Measurements from ENCODE around the gene AK6.
"Not testable (repeated sequence)": the region's sequence is repeated elsewhere in the genome, so short reads cannot be mapped to it uniquely, and the experiment has no call there.

The AK6 gene

DNA sequence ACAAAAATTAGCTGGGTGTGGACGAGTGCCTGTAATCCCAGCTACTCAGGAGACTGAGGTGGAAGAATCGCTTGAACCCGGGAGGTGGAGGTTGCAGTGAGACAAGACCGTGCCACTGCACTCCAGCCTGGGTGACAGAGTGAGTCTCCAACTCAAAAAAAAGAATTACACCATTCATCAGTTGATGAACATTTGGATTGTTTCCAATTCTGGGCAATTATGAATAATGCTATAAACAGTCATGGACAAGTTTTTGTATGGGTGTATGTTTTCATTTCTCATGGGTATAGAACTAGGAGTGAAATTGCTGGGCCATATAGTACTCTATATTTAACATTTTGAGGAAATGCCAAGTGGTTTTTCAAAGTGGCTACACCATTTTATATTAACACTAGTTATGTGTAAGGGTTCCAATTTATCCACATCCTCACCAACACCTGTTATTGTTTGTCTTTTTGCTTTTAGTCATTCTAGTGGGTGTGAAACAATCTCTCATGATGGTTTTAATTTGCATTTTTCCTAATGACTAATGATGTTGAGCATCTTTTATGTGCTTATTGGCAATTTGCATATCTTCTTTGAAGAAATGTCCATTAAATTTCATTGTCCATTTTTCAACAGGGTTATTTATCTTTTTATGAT is 27.7 kb downstream of the AK6 start:
- TF ChIP-seq, protein P1, sequence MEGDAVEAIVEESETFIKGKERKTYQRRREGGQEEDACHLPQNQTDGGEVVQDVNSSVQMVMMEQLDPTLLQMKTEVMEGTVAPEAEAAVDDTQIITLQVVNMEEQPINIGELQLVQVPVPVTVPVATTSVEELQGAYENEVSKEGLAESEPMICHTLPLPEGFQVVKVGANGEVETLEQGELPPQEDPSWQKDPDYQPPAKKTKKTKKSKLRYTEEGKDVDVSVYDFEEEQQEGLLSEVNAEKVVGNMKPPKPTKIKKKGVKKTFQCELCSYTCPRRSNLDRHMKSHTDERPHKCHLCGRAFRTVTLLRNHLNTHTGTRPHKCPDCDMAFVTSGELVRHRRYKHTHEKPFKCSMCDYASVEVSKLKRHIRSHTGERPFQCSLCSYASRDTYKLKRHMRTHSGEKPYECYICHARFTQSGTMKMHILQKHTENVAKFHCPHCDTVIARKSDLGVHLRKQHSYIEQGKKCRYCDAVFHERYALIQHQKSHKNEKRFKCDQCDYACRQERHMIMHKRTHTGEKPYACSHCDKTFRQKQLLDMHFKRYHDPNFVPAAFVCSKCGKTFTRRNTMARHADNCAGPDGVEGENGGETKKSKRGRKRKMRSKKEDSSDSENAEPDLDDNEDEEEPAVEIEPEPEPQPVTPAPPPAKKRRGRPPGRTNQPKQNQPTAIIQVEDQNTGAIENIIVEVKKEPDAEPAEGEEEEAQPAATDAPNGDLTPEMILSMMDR (IDR thresholded peaks at IDR 0.05; ENCODE audit: poor library complexity, severe bottlenecking): no peak
- H3K27ac ChIP-seq (ENCODE audit: poor library complexity, severe bottlenecking): no peak overlapping the region

DNA sequence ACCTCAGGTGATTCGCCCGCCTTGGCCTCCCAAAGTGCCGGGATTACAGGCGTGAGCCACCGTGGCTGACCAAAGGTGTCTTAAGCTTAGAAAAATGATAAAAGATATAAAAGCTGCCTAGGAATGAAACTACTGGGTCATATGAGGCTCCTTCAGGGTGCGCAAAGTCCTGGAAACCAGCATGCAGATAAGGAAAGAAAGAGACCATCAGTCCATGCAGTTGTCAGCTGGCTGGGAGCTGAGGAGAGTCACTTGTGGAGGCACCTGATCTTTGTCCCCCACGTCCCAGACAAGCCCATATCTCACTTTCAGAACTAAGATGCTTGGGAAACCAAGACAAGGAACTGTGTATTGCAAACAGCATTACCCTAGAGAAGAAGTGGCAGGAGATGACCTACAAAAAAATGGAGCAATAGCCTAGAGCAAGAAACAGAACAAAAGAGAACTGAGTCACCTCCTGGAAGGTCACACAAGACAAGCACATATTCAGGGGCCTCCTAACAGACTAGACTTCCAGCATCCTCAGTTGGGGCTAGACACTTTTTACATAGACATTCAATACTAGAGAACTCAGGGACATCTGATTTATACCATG is 33.9 kb downstream of the AK6 start:
- Histone ChIP-seq H3K27ac (ENCODE audit: poor library complexity, severe bottlenecking) (no peak overlapping the region), H3K36me3 (ENCODE audit: low read depth) (no peaks in the 10 kb centered on the region), H3K4me1 (ENCODE audit: insufficient read depth, poor library complexity, severe bottlenecking) (peaks cover 7% of the 10 kb centered on the region), H3K27me3 (ENCODE audit: insufficient read depth, poor library complexity, severe bottlenecking) (no peaks in the 10 kb centered on the region), H3K4me3 (ENCODE audit: severe bottlenecking) (no peak overlapping the region), H3K9me3 (ENCODE audit: severe bottlenecking) (no peaks in the 10 kb centered on the region)
- TF ChIP-seq, protein P1 (IDR thresholded peaks at IDR 0.05; ENCODE audit: poor library complexity, severe bottlenecking): no peak
- no peak for ATAC-seq (ENCODE audit: low read depth)
- no peak for DNase-seq (ENCODE audit: low spot score)

More for the DNA sequence above, 27.7 kb downstream of the AK6 start:
- Histone ChIP-seq H3K27me3 (ENCODE audit: insufficient read depth, poor library complexity, severe bottlenecking) (no peaks in the 10 kb centered on the region), H3K4me3 (ENCODE audit: severe bottlenecking) (no peak overlapping the region), H3K4me1 (ENCODE audit: insufficient read depth, poor library complexity, severe bottlenecking) (no peaks in the 10 kb centered on the region), H3K9me3 (ENCODE audit: severe bottlenecking) (no peaks in the 10 kb centered on the region), H3K36me3 (ENCODE audit: low read depth) (no peaks in the 10 kb centered on the region)
- ATAC-seq (ENCODE audit: low read depth) (peak; percentile 41; the same call in 2 of the 3 replicates), DNase-seq (ENCODE audit: low spot score) (no peak)

DNA sequence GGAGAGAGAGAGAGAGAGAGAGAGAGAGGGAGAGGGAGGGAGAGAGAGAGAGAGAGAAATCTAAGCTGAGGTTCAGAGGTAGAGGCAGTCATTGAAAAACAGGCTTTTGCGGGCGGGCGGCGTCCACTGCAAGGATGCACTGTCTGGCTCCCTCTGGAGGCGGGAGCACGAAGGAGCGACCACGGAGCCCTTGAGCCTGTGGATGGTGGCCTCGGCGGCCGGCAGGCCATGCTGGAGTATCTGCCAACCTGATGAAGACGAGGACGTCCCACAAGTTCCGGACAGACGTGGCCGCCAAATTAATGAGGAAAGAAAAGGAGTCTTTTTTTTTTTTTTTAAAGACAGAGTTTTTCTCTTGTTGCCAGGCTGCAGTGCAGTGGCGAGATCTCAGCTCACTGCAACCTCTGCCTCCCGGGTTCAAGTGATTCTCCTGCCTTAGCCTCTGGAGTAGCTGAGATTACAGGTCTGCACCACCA is 34.5 kb downstream of the AK6 start:
- peak; percentile 80 for DNase-seq (ENCODE audit: low spot score)
- TF ChIP-seq, protein P1 (IDR thresholded peaks at IDR 0.05; ENCODE audit: poor library complexity, severe bottlenecking): peak; percentile 94
- no peak overlapping the region for H3K27ac ChIP-seq (ENCODE audit: poor library complexity, severe bottlenecking)
- no peak overlapping the region for H3K4me3 ChIP-seq (ENCODE audit: severe bottlenecking)
- H3K9me3 ChIP-seq (ENCODE audit: severe bottlenecking): no peaks in the 10 kb centered on the region
- no peaks in the 10 kb centered on the region for H3K36me3 ChIP-seq (ENCODE audit: low read depth)
- H3K27me3 ChIP-seq (ENCODE audit: insufficient read depth, poor library complexity, severe bottlenecking): no peaks in the 10 kb centered on the region
- ATAC-seq (ENCODE audit: low read depth): peak; percentile 71
- H3K4me1 ChIP-seq (ENCODE audit: insufficient read depth, poor library complexity, severe bottlenecking): peaks cover 7% of the 10 kb centered on the region

DNA sequence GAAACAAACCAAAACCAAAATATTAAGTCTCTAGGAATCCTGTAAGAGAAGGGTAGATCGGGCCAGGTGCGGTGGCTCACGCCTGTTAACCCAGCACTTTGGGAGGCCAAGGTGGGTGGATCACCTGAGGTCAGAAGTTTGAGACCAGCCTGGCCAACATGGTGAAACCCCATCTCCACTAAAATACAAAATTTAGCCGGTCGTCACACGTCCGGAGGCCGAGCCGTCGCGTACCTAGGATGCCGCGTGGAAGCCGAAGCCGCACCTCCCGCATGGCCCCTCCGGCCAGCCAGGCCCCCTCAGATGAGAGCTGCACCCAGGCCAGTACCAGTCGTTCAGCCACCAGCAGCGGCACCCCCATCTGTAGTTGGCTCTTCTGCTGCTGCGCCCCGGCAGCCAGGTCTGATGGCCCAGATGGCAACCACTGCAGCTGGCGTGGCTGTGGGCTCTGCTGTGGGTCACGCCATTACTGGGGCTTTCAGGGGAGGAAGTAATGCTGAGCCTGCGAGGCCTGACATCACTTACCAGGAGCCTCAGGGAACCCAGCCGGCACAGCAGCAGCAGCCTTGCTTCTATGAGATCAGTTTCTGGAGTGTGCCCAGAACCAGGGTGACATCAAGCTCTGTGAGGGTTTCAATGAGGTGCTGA is 35.5 kb downstream of the AK6 start:
- H3K4me1 ChIP-seq (ENCODE audit: insufficient read depth, poor library complexity, severe bottlenecking); ATAC-seq (ENCODE audit: low read depth); DNase-seq (ENCODE audit: low spot score); H3K4me3 ChIP-seq (ENCODE audit: severe bottlenecking); H3K9me3 ChIP-seq (ENCODE audit: severe bottlenecking); H3K36me3 ChIP-seq (ENCODE audit: low read depth); H3K27me3 ChIP-seq (ENCODE audit: insufficient read depth, poor library complexity, severe bottlenecking); H3K27ac ChIP-seq (ENCODE audit: poor library complexity, severe bottlenecking): not testable (repeated sequence)

GRCh38 chr5:69331528-69332445 is 37.5 kb downstream of the AK6 start:
- Histone ChIP-seq H3K9me3 (ENCODE audit: severe bottlenecking) (no peaks in the 10 kb centered on the region), H3K36me3 (ENCODE audit: low read depth) (no peaks in the 10 kb centered on the region), H3K27me3 (ENCODE audit: insufficient read depth, poor library complexity, severe bottlenecking) (no peaks in the 10 kb centered on the region), H3K4me1 (ENCODE audit: insufficient read depth, poor library complexity, severe bottlenecking) (peaks cover 7% of the 10 kb centered on the region), H3K27ac (ENCODE audit: poor library complexity, severe bottlenecking) (peak overlapping the region; percentile 47), H3K4me3 (ENCODE audit: severe bottlenecking) (peak overlapping the region; percentile 63)
- TF ChIP-seq, protein P1 (IDR thresholded peaks at IDR 0.05; ENCODE audit: poor library complexity, severe bottlenecking): no peak
- DNase-seq (ENCODE audit: low spot score) (no peak), ATAC-seq (ENCODE audit: low read depth) (no peak; the same call in 2 of the 3 replicates)
